GF-D8 (cell line): ENCODE measurements around the gene CCDC180.
"Not testable (repeated sequence)": the region's sequence is repeated elsewhere in the genome, so short reads cannot be mapped to it uniquely, and the experiment has no call there.

Source experiments
- DNase-seq: peaks from one replicate; lab custom pipeline; 2025; lab: John Stamatoyannopoulos, UW

The CCDC180 gene

DNA sequence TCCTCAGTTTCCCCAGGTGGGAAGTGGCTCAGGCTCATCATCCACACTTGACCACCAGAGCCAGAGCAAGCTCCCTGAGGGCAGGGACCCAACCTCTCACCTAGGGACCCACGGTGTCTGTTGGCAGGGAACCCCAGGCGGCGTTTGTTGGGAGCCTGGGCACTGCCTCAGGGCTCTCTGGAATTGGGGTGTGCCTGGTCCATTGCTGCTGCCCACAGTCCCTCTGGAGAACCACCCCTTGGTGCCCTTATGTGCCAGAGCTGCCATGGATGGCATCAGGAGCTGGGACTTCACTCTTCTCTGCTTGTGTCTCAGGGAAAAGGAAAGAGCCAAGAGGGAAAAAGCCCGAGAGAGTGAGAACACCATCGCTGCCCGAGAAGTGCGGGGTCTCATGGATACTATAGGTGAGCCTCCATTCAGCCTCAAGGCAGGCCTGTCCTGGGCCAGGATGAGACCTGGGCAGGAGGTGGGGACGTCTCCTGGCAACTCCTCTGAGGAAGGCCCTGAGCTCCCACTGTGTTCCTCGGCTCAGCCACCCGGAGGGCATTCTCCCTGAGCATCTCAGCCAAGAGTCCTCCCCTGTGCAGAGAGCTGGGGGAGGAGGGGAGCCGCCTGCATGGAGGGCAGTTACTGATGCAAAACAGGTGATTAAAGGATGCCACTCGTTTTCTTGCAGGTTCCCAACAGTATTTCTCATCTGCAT is 4.5 kb downstream of the CCDC180 start:
- DNase-seq = no peak

GRCh38 chr9:97312556-97312955 is 5.1 kb downstream of the CCDC180 start:
- no peak for DNase-seq

- DNase-seq = no peak
Observed at GRCh38 chr9:97313243-97313642, 5.8 kb downstream of the CCDC180 start.

GRCh38 chr9:97313746-97314145 is 6.3 kb downstream of the CCDC180 start:
- DNase-seq = no peak

GRCh38 chr9:97314503-97314902 is 7.0 kb downstream of the CCDC180 start:
- no peak for DNase-seq

DNA sequence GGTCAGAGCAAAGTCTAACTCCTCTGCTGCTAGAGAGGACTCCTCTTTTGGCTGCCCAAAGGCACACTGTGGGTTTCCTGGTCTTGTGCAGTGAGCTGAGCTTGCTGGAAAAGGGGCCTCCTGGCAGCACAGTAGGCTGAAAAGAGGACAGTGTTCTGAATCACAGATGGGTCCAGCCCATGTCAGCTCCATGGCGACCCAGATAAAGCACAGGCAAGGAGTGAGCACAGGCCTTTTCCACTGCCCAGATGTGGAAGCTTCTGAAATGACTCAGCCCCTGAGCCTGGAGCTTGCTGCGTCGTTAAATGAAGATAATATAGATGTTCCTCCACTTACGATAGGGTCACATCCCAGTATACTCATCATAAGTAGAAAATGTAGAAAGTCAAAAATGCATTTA is 8.1 kb downstream of the CCDC180 start:
- DNase-seq = no peak

GRCh38 chr9:97316904-97317303 is 9.4 kb downstream of the CCDC180 start:
- DNase-seq = no peak

- DNase-seq = no peak
Observed at GRCh38 chr9:97318433-97318832, 11.0 kb downstream of the CCDC180 start.

DNA sequence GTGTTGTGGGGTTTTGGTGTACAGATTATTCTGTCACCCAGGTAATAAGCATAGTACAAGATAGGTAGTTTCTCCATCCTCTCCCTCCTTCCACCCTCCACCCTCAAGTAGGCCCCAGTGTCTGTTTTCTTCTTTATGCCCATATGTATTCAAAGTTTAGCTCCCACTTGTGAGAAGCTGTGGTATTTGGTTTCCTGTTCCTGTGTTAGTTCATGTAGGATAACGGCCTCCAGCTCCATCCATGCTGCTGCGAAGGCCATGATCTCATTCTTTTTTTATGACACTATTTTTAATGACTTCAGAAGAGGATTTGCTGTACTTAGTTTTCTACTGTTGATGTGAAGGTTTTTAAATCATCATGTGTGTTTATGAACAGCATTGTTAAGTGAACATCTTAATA is 11.9 kb downstream of the CCDC180 start:
- peak; percentile 76 for DNase-seq

DNA sequence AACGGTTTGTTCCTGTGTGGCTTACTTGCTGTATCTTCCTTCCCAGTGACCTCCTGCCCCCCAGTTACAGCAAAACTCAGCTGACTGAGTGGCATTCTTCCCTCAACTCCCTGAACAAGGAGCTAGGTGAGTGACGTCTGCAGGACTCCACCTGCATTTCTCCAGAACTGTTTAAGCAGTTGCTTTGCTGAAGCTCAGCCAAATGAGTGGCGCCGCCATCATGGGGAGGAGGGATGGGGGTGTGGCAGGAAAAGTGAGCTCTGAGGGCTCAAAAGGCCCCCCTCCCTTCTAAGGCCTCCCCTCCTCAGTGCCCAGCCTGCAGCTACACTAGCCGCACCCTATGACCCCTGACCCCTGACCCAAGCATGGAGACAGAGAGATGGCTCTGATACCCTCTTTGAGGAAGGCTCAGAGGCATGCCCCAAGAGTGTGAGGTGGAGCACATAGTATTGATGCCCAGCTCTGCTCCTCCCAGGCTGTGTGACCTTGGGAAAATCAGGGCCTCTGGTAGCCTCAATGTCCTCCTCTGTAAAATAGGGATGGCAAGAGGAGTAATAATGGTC is 12.7 kb downstream of the CCDC180 start:
- DNase-seq = no peak

- no peak for DNase-seq
Observed at GRCh38 chr9:97321251-97321650, 13.8 kb downstream of the CCDC180 start.

GRCh38 chr9:97321691-97322090 is 14.2 kb downstream of the CCDC180 start:
- no peak for DNase-seq

DNA sequence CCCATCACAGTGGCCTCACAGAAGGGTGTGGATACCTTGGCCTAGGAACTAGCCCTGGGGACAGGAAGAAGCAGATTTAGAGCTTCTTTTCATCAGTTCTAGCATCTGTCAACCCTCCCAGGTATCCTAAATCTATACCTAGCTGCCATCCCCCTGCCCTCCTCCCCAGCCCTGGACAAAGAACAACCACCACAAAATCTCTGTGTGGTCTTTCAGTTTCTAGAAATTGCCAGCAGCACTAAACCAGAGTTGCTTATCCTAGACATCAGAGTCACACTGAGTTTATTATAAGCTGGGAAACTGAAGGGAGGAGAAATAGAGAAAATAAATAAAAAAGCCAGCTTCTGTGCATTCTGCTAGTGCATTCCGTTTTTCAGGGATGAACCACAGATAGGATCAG is 14.6 kb downstream of the CCDC180 start:
- no peak for DNase-seq

DNA sequence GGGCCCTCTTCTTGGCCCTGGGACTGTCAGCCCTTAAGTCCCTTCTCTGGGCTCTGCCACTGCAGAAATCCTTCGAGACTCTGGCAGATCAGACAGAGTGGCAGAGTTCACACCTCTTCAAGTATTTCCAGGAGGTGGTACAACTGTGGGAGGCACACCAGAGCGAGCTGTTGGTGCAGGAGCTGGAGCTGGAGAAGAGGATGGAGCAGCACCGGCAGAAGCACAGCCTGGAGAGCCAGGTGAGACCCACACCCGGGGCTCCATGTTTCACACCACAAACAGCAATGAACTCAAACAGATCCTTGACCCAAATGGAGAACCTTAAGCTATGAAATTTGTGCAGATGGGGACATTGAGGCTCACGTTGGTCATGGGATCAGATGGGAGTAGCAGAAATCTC is 17.5 kb downstream of the CCDC180 start:
- no peak for DNase-seq

DNA sequence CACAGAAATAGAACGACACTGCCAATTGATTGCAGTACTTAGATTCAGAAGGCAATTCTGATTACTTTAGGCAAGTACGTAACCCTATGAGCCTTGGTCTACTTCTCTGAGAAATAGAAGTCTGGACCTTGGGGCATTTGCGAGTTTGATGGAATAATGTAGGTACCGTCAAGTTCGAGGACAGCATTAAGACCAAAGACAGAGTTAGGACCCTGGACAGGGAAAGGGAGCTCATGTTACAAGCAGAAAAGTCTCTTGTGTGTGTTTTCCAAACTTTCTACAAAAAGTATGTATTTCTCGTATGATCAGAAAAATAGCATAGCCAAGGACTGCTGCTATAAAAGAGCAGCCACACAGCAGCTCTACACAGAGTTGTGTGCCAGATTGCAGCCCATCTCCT is 20.1 kb downstream of the CCDC180 start:
- DNase-seq = no peak

- no peak for DNase-seq
Observed at GRCh38 chr9:97332993-97333392, 25.5 kb downstream of the CCDC180 start.

GRCh38 chr9:97335622-97336021 is 28.2 kb downstream of the CCDC180 start:
- DNase-seq = not testable (repeated sequence)

- DNase-seq = no peak
Observed at GRCh38 chr9:97348871-97349270, 41.4 kb downstream of the CCDC180 start.

- DNase-seq = no peak
Observed at GRCh38 chr9:97349400-97349799, 41.9 kb downstream of the CCDC180 start.

- DNase-seq = no peak
Observed at GRCh38 chr9:97354637-97355036, 47.2 kb downstream of the CCDC180 start.

- DNase-seq = no peak
Observed at GRCh38 chr9:97357056-97357455, 49.6 kb downstream of the CCDC180 start.
